H9 (cell line): ENCODE measurements around the gene TMEM109. TPM values are rescaled to one million over a fixed set of nuclear protein-coding genes. Genes with fewer than 3 reads are reported as not detected.

Experiments
- DNase-seq: peaks from one replicate; pipeline ENCODE4 v3.0.0-alpha.2; 2017
- H2AFZ ChIP-seq: one replicate; pipeline ENCODE4 v1.6.1; 2013; ENCODE audit warnings: mild to moderate bottlenecking, low read length, control low read depth, moderate library complexity
- H2AK5ac ChIP-seq: 2 replicates; pipeline ENCODE4 v1.6.1; 2013; ENCODE audit warnings: low read length, control low read depth, mixed read lengths; ENCODE audit not compliant: insufficient read length
- H2BK120ac ChIP-seq: one replicate; pipeline ENCODE4 v1.6.1; 2013; ENCODE audit warnings: low read depth, mild to moderate bottlenecking, low read length, control low read depth, inconsistent platforms; ENCODE audit not compliant: poor library complexity, severe bottlenecking
- H2BK12ac ChIP-seq: 2 replicates; pipeline ENCODE4 v1.6.1; 2013; ENCODE audit warnings: low read length, control low read depth, mixed read lengths, low read depth; ENCODE audit not compliant: insufficient read length
- H2BK15ac ChIP-seq: 2 replicates; pipeline ENCODE4 v1.6.1; 2013; ENCODE audit warnings: low read depth, low read length, control low read depth
- H2BK20ac ChIP-seq: one replicate; pipeline ENCODE4 v1.6.1; 2013; ENCODE audit warnings: low read depth, mild to moderate bottlenecking, low read length, control low read depth, inconsistent platforms; ENCODE audit not compliant: poor library complexity, severe bottlenecking
- H2BK5ac ChIP-seq: 2 replicates; pipeline ENCODE4 v1.6.1; 2013; ENCODE audit warnings: low read length, control low read depth, mixed read lengths; ENCODE audit not compliant: insufficient read length
- H3K14ac ChIP-seq: 2 replicates; pipeline ENCODE4 v1.6.1; 2013; ENCODE audit warnings: low read length, control low read depth; ENCODE audit not compliant: insufficient read depth
- H3K18ac ChIP-seq: 2 replicates; pipeline ENCODE4 v1.6.1; 2013; ENCODE audit warnings: low read depth, mild to moderate bottlenecking, mixed read lengths, low read length, control low read depth; ENCODE audit not compliant: insufficient read length
- H3K23ac ChIP-seq: 2 replicates; pipeline ENCODE4 v1.6.1; 2013; ENCODE audit warnings: low read length, control low read depth, mixed read lengths, low read depth; ENCODE audit not compliant: insufficient read length
- H3K23me2 ChIP-seq: 2 replicates; pipeline ENCODE4 v1.6.1; 2013; ENCODE audit warnings: low read depth, mild to moderate bottlenecking, mixed read lengths, low read length, control low read depth; ENCODE audit not compliant: insufficient read length, poor library complexity, severe bottlenecking
- H3K27ac ChIP-seq: 2 replicates; pipeline ENCODE4 v1.5.1; 2013; ENCODE audit warnings: low read length, control low read depth, mixed read lengths, low read depth; ENCODE audit not compliant: insufficient read length
- H3K27me3 ChIP-seq: 2 replicates; pipeline ENCODE4 v1.6.1; 2013; ENCODE audit warnings: low read length, control low read depth, inconsistent platforms; ENCODE audit not compliant: insufficient read depth
- H3K4ac ChIP-seq: 2 replicates; pipeline ENCODE4 v1.6.1; 2013; ENCODE audit warnings: low read depth, mild to moderate bottlenecking, control low read depth, inconsistent platforms, low read length, moderate library complexity
- H3K4me1 ChIP-seq: 2 replicates; pipeline ENCODE4 v1.6.1; 2013; ENCODE audit warnings: low read length, control low read depth, inconsistent platforms; ENCODE audit not compliant: insufficient read depth
- H3K4me2 ChIP-seq: 2 replicates; pipeline ENCODE4 v1.6.1; 2013; ENCODE audit warnings: low read length, control low read depth, mixed read lengths; ENCODE audit not compliant: insufficient read length, insufficient read depth
- H3K56ac ChIP-seq: 2 replicates; pipeline ENCODE4 v1.6.1; 2013; ENCODE audit warnings: low read depth, mild to moderate bottlenecking, mixed read lengths, low read length, control low read depth; ENCODE audit not compliant: insufficient read length
- H3K79me1 ChIP-seq: 2 replicates; pipeline ENCODE4 v1.6.1; 2013; ENCODE audit warnings: low read depth, mild to moderate bottlenecking, moderate library complexity, low read length, control low read depth, inconsistent platforms; ENCODE audit not compliant: insufficient read depth, poor library complexity, severe bottlenecking
- H3K79me2 ChIP-seq: 2 replicates; pipeline ENCODE4 v1.6.1; 2013; ENCODE audit warnings: low read length, control low read depth, inconsistent platforms; ENCODE audit not compliant: insufficient read depth
- H3K9ac ChIP-seq: 2 replicates; pipeline ENCODE4 v1.6.1; 2013; ENCODE audit warnings: low read length, control low read depth, mixed read lengths; ENCODE audit not compliant: insufficient read length; ENCODE audit errors: extremely low read depth
- H3K9me3 ChIP-seq: one replicate; pipeline ENCODE4 v1.6.1; 2013; ENCODE audit warnings: low read depth, low read length, inconsistent platforms; ENCODE audit not compliant: control insufficient read depth
- H3T11ph ChIP-seq: one replicate; pipeline ENCODE4 v1.6.1; 2013; ENCODE audit warnings: mild to moderate bottlenecking, low read length, control low read depth, inconsistent platforms
- H4K20me1 ChIP-seq: one replicate; pipeline ENCODE4 v1.6.1; 2013; ENCODE audit not compliant: control insufficient read depth, insufficient read length, insufficient read depth
- H4K5ac ChIP-seq: 2 replicates; pipeline ENCODE4 v1.6.1; 2013; ENCODE audit warnings: low read depth, mild to moderate bottlenecking, mixed read lengths, low read length, control low read depth; ENCODE audit not compliant: insufficient read length
- H4K8ac ChIP-seq: replicated peaks from 2 replicates; pipeline ENCODE4 v1.6.1; 2013; ENCODE audit warnings: low read length, control low read depth, mixed read lengths, low read depth; ENCODE audit not compliant: insufficient read length
- H4K91ac ChIP-seq: 2 replicates; pipeline ENCODE4 v1.6.1; 2013; ENCODE audit warnings: low read depth, mild to moderate bottlenecking, moderate library complexity, mixed read lengths, low read length, control low read depth; ENCODE audit not compliant: insufficient read length
- H3K27ac Mint-ChIP-seq, 3 experiments: 2 replicates in 2 of 3; 3 replicates in 1 of 3; pipeline ENCODE4 v1.8.0; 2020 to 2021; ENCODE audit warnings: mixed read lengths in 3 of 3, mild to moderate bottlenecking in 1 of 3, moderate library complexity in 1 of 3
- H3K27me3 Mint-ChIP-seq: 2 replicates; pipeline ENCODE4 v1.8.0; 2021; ENCODE audit warnings: low read depth, mild to moderate bottlenecking, moderate library complexity, mixed read lengths
- H3K36me3 Mint-ChIP-seq, 3 experiments: 2 replicates in 2 of 3; 3 replicates in 1 of 3; pipeline ENCODE4 v1.8.0; 2020 to 2021; ENCODE audit warnings: low read depth in 3 of 3, mixed read lengths in 3 of 3; ENCODE audit not compliant: insufficient read depth in 1 of 3
- H3K4me1 Mint-ChIP-seq, 2 experiments: 2 replicates each; pipeline ENCODE4 v1.8.0; 2020; ENCODE audit warnings: mixed read lengths in 2 of 2
- H3K4me3 Mint-ChIP-seq, 2 experiments: 2 replicates in 1 of 2; 3 replicates in 1 of 2; pipeline ENCODE4 v1.8.0; 2020 to 2021; ENCODE audit warnings: mild to moderate bottlenecking in 2 of 2, mixed read lengths in 2 of 2, moderate library complexity in 1 of 2
- H3K9me3 Mint-ChIP-seq, 2 experiments: 2 replicates in 1 of 2; 3 replicates in 1 of 2; pipeline ENCODE4 v1.8.0; 2020; ENCODE audit warnings: mild to moderate bottlenecking in 2 of 2, mixed read lengths in 2 of 2, moderate library complexity in 1 of 2
- WGBS: extraction: QIAGEN DNeasy Blood & Tissue Kit; methylation state at CpG from one replicate; pipeline ENCODE4 v1.1.7; 2013; ENCODE audit warnings: missing lambda C conversion rate, low lambda C conversion rate, mixed read lengths; ENCODE audit not compliant: insufficient read length; ENCODE audit errors: extremely low coverage; 5-methylcytosine and 5-hydroxymethylcytosine counted together
- total RNA-seq: library from RNA; stranded (reverse); gene quantifications from 2 replicates; pipeline ENCODE4 v1.2.1, GENCODE V29; 2021
- TF ChIP-seq, protein P1 (sequence below): fragments of 200-600 bp; sonication (generic); conservative IDR thresholded peaks from 3 replicates; pipeline ENCODE4 v1.8.0; 2021; ENCODE audit warnings: antibody characterized with exemption, mild to moderate bottlenecking

TMEM109 gene
- total RNA-seq, 1 experiment from 2014 or later: 38.0 TPM

DNA sequence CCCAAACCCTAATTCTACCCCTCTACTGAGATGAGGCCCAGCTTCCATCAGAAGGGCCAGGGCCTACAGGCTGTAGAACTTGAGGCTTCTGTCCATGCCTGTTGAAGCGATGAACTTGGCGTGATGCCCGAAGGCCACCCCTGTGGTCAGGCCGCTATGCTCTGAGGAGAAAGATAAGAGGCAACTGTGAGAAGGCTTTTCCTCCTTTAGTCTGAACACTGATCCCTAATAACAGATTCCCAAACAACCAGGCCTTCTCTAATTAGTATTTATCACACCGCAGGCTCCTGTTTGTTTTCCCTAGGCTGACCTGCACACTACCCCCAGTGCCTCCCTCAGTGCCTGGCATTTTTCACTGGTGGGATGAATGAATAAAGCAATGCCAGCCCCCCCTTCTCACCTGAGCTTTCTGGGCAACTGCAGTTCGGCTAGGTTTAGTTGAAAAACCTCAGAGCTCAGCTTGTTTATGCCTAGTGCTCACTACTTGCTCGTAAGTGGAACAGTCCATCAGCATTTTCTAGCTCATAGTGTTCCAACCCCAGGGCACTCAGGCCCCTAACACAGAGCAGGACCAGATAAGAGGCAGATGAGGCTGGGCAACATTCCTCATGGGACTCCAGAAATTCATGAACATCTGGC lies 22.7 kb upstream of the TMEM109 start:
- Histone ChIP-seq H4K20me1 (no peaks in the 10 kb centered on the region), H3K4me1 (no peaks in the 10 kb centered on the region), H3K4ac (no peak overlapping the region), H3K79me1 (no peaks in the 10 kb centered on the region), H3T11ph (no peak overlapping the region), H2BK15ac (no peak overlapping the region), H3K23me2 (no peaks in the 10 kb centered on the region), H2BK12ac (no peak overlapping the region), H3K18ac (no peak overlapping the region), H2BK120ac (no peak overlapping the region), H4K91ac (no peak overlapping the region), H3K56ac (no peak overlapping the region), H2AK5ac (no peak overlapping the region), H3K9me3 (no peaks in the 10 kb centered on the region), H3K79me2 (no peaks in the 10 kb centered on the region), H2BK20ac (no peak overlapping the region), H3K9ac (no peak overlapping the region), H4K8ac (no peak overlapping the region), H3K27me3 (no peaks in the 10 kb centered on the region), H3K23ac (no peak overlapping the region), H4K5ac (no peak overlapping the region), H3K14ac (no peak overlapping the region), H3K4me2 (no peak overlapping the region), H2BK5ac (no peak overlapping the region), H3K27ac (no peak overlapping the region), H2AFZ (no peak overlapping the region)
- Mint-ChIP-seq H3K9me3 (no peaks in the 10 kb centered on the region), H3K36me3 (peaks cover 16 to 63% (median 19%) of the 10 kb centered on the region in 3 experiments; a peak in 6 of 7 replicates), H3K4me3 (no peak overlapping the region), H3K4me1 (no peaks in the 10 kb centered on the region), H3K27ac (peak overlapping the region in 1 of 3 experiments; percentile 73; a peak in 1 of 7 replicates), H3K27me3 (no peaks in the 10 kb centered on the region)
- no CpG with 5 or more reads among the region's 7 CpGs for WGBS
- DNase-seq: no peak
- TF ChIP-seq, protein P1, sequence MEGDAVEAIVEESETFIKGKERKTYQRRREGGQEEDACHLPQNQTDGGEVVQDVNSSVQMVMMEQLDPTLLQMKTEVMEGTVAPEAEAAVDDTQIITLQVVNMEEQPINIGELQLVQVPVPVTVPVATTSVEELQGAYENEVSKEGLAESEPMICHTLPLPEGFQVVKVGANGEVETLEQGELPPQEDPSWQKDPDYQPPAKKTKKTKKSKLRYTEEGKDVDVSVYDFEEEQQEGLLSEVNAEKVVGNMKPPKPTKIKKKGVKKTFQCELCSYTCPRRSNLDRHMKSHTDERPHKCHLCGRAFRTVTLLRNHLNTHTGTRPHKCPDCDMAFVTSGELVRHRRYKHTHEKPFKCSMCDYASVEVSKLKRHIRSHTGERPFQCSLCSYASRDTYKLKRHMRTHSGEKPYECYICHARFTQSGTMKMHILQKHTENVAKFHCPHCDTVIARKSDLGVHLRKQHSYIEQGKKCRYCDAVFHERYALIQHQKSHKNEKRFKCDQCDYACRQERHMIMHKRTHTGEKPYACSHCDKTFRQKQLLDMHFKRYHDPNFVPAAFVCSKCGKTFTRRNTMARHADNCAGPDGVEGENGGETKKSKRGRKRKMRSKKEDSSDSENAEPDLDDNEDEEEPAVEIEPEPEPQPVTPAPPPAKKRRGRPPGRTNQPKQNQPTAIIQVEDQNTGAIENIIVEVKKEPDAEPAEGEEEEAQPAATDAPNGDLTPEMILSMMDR: no peak
